ENCODE measurements around the gene SLC5A1.

GRCh38 chr22:31995046-31995445, 48.0 kb upstream of the SLC5A1 start:
- TF ChIP-seq CTCF (conservative IDR thresholded peaks at IDR 0.05) (peak; percentile 33), ZFX (IDR thresholded peaks at IDR 0.05) (no peak)
